Measurements from ENCODE around the gene TNRC6C.
"Not testable (repeated sequence)": the region's sequence is repeated elsewhere in the genome, so short reads cannot be mapped to it uniquely, and the experiment has no call there.

TNRC6C gene

DNA sequence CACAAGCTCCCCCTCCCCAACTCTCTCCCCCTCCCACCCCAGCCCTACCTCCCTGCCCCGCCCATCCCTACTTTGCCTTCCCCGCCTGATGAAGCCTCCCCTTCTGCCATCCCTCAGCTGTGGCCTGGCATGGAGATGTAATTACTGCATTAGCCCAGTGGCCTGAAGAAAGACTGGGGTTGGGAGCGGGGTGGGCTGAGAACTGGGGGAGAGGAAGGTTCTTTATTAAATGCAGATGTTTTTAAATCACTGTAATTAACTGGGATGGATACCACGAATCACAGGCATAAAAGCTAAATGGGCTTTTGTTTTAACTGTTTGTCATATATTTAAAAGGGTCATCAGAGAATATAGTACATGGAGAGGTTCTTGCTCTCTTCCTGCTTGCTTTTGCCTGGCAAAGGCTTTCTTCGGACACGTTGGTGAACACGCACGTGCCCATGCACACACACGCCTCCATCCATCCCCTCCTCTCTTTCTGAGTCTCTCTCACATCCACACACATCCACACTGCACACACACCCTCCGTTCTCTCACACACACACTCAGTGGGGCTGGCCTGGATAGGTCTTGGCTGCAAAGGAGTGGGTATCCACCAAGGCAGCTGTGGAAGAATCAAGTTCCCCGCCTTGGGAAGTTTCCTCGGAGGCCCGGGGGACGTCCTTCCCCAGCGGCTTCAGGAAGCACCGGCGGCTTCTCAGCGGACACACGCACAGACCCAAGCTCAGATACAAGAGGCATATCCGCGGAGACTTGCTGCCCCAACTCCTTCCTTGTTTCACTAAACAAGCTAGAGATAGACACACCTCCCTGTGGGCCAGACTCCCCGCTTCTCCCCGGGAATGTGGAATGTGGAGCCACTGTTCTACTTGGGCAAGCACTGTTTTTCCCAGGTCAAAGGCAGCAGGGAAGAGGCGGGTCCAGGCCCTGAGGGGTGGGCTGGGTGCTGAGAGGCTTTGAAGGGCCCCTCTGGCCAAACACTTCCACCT is 27.4 kb upstream of the TNRC6C start:
- DNase-seq, result no peak

DNA sequence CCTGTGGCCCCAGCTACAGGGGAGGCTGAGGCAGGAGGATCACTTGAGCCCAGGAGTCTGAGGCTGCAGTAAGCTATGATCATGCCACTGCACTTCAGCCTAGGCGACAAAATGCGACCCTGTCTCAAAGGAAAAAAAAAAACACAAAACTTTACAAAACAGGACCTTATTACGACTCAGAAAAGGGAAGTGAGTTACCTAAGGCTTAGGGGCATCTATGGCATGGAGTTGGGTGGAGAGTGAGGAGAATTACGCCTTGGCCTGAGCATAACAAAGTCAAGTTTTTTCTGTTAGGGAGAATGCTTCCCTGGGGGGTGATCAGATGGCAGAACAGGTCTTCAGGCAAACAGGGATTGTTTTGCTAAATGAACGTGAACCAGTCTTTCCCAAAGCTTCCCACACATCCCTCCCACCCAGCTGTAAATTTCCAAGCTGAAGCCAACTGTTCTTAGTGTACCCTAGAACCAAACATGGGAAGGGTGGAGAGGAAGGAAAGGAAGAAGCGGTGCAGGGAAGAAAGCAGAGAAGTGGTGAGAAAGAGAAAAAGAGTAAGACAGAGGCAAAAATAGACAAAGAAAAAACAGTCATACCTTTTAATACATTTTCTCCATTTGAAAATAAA is 24.6 kb upstream of the TNRC6C start:
- DNase-seq, result no peak

DNA sequence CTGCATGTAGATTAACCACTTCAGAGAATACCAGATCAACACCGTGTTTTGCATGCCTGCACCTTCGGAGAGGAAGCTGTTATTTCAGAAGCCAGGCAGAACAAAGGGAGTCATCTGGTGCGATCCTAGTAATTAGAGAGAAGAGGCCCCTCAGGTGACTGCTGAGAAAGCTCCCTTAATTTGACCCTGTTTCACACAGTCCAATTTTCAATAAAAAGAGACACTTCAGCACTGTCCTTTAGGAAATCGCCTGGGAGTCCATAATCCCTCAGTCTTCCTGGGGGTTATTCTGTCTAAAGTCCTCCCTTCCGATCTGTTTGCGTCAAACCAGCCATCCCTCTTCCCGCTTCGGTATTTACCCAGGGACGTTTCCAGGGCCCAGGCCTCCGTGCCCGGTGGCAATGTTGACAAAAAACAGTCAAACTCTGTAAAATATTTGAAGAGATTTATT is 23.4 kb upstream of the TNRC6C start:
- no peak for DNase-seq

DNA sequence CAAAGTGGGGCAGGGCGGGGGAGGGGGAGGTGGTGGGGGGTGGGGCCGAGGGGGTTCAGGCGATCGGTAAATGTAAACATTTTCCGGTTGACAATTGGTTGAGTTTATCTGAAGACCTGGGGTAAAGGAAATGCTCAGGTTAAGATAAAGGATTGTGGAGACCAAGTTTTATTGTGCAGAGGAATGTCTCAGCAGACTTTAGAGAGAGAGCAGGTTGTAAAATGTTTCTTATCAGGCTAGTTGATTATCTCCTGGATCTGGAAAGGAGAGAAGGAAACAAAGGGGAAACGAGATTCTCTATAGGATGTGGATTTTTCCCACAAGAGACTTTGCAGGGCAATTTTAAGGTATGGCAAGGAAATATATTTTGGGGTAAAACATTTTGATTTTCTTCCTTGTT is 22.8 kb upstream of the TNRC6C start:
- not testable (repeated sequence) for DNase-seq

DNA sequence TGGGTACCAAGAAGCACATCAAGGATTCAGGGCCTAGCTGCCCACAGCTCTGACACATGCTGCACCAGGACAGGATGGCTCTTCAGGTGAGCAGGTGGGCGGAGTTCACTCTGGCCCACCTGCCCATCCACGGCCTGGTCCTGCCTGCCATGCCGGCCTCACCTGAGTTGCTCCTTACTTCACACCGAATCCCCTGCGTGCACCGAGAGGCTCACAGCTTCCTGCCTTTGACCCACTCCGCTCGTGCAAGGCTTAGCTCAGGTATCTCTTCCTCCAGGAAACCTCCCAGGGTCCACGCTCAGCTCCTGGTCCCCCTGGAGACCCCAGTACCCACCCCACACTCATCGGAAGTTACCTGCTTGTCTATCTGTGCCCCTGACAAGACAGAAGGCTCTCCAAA is 21.6 kb upstream of the TNRC6C start:
- DNase-seq, result no peak

DNA sequence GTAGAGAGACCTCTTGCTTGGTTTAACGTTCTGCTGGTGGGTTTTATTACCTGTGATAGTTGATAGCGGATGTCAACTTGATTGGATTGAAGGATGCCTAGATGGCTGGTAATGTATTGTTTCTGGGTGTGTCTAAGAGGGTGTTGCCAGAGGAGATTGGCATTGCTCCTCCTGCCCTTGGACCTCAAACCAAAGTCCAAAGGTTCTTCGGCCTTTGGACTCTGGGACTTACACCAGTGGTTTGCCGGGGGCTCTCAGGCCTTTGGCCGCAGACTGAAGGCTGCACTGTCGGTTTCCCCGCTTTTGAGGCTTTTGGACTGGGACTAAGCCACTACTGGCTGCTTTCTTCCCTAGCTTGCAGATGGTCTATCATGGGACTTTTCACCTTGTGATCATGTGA is 17.5 kb upstream of the TNRC6C start:
- DNase-seq, result no peak

DNA sequence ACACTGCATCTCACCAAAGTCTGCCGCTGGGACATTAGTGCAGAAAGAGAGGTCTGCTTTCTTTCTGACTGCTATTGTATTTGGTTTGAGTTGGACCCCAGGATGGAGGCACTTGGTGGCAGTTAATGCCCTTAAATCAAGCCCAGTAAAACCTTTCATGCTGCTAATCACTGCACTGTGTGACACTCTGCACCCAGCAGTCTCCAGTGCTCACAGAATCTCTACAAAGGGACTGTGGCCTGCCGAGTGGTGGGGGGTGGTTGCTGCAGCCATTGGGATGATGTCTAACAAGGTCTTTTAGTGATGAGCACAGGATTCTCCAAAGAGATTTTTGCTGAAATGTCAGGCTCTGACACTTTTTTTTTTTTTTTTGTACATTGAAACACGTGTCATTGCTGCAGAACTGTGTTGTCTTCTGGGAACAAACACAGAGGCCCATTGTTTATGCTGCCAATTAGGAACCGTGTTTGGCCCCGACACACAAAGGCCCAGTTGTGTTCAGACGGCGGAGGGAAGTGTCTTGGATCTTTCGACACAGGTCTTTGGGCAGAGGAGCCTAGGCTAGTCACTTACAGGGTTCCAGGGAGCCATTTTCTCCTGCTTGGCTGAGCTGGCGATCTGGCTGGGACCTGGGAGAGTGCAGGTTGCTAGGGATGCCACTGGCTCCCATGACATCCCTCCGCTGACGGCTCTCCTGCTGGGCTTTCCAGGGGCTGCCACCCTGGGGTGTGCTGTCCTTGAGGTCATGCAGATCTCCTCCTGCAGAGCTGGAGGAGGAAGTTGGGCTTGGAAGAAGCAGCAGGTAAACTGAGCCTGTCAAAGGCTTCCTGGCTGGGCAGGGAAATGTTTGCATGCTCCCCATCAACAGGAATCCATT is 16.2 kb upstream of the TNRC6C start:
- DNase-seq, result no peak

DNA sequence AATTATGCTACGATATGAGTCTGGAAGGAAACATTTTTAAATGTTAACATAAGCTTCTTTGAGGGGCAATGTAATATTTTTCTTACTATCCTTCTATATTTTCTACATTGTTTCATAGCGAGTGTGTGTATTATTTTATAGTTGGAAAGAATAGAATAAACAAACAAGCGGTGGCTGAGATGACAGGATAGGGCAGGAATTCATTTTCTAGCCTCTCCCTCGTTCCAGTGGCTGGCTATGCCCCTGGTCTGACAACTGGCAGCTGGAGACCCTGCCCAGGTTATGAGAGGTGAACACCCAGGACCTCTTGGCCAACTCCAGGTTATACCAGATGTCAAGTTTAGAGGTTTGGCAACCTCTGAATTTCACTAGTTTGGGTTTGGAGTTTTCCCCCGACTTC is 14.5 kb upstream of the TNRC6C start:
- no peak for DNase-seq

DNA sequence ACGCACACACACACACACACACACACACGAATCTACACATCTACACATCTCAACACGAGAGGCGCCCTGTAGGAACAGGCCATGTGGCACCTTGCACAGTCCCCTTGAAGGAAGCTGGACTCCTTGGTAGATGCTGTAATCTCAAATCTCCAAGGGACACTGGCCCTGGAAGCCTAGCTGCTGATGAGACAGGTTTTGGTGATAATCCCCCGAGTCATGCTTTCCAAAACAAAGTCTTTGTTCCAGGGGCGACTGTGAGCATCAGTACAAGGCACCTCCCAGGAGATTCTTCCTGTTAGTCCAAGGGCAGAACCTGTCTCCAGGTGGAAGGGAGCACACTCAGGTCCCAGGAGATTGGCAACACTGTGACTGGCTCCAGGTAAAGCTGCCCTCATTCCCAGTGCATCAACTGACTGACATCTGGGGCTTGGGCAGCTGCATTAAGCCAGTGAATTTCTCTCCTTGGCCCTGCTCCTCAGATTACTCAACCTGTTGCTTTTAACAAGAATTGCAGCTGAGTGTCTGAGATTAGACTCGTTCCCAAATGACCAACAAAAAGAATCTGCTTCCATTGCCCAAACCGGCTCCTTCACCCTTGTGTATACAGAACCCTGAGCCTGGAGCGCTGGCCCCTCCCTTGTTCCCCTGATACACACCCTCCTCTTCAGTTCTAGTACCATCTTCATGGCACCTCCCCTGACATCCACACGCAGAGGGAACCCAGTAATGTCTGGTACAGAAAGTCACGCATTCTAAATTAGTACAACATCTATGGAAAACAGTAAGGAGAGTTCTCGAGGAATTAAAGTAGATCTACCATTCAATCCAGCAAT is 13.9 kb upstream of the TNRC6C start:
- DNase-seq, result no peak

DNA sequence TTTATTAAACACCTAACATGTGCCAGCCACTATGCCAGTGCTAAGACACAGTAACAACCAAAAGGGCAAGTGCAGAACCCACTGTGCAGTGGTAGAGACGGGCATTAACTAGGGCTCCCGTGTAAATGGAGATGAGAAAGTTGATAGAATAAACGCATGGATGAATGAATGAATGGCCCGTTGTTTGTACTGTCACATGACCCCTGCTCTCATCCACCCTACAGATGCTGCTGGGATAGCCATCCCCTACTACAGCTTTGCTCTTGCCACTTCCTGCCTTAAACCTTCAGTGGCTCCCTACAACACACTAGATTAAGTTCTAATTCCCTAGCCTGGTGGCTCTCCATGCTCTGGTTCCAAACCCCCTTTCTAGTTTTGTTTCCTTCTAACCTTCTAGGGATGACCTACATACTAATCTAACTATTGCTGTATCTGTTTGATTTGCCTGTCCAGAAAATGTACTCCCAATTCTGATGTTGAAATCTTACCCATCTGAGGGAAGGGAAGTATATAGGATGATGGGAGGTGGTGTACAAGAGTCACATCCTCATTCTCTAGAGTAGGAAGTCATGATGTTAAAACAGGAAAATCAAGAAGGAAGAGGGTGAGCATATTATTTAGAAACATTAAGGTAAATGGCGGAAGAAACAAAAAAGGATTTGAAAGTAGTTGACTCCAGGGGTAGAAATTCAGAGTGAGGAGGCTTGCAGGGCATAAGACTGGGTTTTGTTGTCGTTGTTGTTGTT is 11.4 kb upstream of the TNRC6C start:
- no peak for DNase-seq

DNA sequence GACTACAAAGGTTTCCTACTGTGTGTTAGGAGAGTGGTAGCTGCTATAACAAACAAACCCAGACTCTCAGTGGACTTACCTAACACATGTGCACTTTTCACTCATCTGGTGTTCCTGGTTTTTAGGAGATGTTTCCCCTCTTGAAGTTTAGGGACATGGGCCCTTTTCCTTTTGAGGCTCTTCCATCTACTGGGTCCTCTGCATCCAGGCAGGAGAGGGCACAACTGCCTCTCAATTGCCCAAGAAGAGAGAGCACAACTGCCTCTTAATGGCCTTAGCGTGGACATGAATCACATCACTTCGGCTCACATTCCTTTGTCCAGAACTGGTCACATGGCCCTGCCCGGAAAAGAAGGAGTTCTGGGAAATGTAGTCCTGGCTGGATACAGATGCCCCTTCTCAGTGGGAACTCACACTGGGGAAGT is 9.8 kb upstream of the TNRC6C start:
- no peak for DNase-seq

DNA sequence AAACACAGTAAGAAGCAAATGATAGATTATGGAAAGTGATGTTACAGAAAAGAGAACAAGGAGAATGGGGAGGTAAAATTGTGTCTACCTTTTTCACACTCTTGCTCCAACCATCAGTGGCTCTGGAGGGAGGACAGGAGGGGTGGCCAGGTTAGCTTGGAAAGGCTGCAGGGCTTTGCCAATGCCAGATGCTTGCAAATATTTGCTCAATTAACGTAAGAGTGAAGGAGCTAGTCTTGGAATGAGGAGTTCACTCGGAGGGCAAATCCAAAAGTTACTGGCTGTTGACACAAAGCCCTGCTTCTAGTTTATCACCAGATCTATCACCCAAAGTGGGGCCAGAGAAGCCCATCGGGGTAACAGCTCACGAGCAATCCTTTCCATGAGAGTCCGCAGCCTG is 7.4 kb upstream of the TNRC6C start:
- no peak for DNase-seq

DNA sequence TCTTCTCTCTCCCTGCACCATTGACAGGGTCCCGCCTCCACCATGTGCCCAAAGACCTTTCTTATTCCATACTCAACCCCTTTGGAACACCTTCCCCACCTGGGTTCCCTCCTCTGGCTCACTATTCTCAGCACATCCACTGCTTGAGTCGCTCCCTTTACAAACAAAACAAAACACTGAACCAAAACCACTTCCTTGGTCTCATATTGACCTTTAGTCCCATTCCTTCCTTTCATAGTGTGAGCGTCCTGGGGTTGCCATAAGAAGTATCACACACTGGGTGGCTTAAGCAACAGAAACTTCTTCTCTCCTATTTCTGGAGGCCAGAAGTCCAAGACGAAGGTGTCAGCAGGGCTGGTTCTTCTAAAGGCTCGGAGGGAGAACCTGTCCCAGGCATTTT is 6.1 kb upstream of the TNRC6C start:
- DNase-seq, result no peak

DNA sequence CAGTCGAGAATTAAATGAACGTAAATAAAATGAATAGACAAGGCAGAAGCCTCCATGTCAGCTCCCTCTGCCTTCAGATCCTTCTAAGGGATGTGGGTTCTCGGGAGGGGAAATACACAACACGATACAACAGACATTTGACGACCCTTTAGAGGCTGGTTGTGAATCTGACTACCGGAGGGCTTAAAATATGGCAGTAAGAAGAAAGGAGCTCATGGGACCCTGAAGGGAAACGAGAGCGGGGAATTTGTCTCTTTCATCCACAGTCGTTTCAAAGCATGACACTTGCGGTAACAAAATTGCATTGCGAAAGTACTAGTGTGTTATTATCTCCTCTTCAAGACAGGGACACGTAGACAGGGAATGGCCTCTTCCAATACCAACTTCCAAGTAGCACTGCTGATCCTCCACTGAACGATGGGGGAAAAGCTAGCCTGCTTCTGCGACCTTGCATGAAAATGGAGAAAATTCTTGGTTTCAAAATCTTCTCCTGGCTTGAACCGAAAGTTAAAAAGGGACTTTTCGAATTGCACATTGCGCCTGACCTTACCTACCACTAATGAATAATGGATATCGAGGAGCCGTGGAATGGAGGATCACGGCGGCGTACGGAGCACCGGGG is 1.2 kb upstream of the TNRC6C start:
- DNase-seq, result no peak

DNA sequence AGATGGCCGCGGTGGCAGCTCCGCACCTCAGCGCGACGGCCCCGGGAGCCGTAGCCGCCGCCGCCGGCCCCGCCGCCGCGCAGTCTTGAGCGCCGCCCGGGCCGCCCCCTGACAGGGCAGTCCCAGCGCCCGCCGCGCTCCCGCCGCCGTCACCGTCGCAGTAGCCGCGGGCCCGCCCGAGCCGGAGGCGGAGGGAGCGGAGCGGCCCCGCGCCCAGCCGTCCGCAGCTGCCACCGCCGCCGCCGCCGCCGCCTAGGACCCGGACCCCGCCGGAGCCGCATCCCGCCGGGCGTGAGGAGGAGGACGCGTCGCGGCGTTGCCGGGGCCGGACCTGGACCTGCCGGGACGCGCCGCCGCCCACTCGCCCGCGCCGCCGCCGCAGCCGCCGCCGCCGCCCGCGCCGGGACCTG is 218 bp downstream of the TNRC6C start:
- no peak for DNase-seq

DNA sequence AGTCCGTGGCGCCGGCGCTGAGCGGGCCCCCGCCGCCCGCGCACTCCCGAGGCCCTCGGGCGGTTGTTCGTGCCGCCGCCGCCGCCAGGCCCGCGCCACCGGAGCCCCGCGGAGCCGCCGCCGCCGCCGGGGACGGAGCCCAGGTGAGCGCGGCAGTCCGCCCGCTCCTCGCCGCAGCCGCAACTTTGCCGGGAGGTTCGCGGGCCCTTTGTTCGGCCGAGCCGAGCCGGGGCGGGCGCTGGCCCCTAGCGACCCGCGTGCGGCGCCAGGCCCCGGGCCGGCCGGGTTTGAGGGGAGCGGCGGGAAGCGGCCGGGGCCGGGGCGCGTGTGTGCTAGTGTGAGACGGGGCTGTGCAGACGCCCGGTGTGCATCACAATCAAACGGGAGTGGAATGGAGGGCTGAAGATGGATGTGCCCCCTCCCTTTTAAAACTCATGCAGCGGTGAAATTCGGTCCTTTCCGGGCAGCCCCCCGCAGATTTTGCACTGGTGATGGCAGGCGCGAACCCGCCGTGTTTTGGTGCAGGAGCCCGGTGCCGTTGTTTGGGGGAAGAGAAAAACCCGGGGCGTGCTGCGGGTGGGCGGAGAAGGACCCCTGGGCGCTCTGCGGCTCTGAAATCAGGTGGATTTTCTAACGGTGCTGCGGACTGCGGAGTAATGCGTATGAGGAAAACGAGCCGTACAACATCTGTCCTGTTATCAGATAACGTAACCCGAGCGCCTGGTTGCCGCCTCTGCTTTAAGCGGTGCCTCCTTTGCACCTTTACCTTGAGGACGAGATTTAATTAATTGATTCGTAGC is 823 bp downstream of the TNRC6C start:
- DNase-seq, result peak; percentile 14

DNA sequence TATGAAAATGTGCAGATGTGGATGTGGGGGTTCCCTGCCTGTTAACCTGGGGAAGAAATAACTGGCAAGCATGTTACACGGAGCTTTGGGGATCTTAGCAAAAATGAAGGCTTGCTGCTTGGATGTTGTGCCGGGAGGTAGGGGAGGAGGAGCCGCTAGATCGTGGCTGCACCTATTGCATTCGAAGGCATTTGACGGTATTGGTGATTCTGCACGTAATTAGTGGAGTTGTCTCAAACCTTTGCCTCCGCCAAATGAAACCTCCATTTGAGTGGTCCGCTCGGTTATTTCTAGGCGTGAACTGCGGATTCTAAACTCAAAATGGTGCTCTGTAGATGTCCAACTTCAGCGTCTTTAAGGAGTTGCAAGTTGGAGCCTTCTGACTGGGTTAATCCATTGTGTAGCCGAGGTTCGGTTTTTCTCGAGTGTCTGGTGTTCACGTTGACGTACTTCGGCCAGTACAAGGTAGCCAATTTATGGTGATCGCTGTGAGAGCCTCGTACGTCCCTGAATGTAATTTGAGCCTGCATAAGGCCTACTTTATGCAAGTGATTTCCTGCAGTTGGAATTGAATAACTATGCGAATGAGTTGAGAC is 1.5 kb downstream of the TNRC6C start:
- DNase-seq, result peak; percentile 12

DNA sequence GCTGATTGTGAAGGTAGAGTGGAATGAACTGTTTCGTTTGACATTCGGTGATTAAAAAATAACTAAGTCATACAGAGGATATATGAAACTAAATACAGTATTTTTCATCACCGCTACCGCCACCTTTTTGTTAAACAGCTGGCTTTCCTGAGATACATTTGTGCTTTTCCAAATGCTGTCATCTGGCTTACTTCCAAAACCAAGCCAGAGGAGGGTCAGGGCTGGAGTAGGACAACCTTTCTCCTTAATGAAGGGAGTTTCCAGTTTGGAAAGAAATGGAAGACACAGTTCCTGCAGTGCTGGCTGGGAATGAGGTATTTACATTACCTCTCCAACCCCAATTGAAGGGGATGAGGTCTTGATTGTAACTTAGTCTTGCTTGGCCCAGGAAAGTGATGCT is 3.2 kb downstream of the TNRC6C start:
- DNase-seq, result no peak

DNA sequence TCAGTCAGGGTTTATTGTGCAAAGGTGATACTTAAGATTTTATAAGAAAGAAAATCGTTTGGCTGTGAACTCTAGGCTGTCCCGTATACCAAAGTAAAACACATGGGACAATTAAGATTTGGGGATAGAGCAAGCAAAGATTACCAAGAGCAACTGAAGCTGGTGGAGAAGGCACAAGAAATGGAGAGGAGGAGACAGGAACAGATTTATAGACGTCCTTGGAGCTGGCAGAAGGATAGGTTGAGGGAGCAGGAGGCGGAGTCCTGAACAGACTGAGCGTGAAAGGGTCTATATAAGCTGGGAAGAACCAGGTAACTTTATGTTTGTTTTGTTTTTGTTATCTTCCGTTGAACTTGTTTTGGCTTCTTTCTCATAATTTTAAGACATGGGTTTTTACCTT is 3.8 kb downstream of the TNRC6C start:
- DNase-seq, result no peak

DNA sequence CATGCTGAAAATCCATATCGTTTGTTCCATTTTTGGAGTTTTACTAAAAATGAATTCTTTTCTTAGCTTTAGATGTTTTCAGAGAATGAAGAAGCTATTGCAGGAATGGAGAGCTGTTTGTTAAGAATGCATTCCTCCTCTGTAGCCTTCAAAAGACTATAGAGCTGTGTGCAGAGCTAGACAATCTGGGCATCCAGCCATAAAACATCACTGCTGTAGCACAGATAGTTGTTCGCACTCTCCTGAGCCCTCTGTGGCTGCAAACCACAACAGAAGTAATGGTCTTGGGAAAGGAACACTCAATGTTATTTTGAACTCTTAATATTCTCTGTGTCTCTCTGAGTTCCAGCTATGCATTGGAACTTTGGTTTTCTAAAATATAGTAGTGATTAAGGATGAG is 4.9 kb downstream of the TNRC6C start:
- peak; percentile 29 for DNase-seq
